ENCODE data around the gene RHBDL2.
"Not testable (repeated sequence)": the region's sequence is repeated elsewhere in the genome, so short reads cannot be mapped to it uniquely, and the experiment has no call there.

Gene RHBDL2

GRCh38 chr1:38917772-38918171 is 23.9 kb downstream of the RHBDL2 start:
- Histone ChIP-seq H3K79me2 (ENCODE audit: control insufficient read depth, low read length) (no peaks in the 10 kb centered on the region), H4K20me1 (ENCODE audit: control insufficient read depth, insufficient read depth, low read depth, low read length) (no peaks in the 10 kb centered on the region), H3F3A (ENCODE audit: control insufficient read depth, insufficient read depth) (no peaks in the 10 kb centered on the region), H3K9me2 (replicated peaks; ENCODE audit: control insufficient read depth, low read length) (no peaks in the 10 kb centered on the region), H3K4me2 (ENCODE audit: low read length) (no peak overlapping the region), H3K27ac (ENCODE audit: low read depth, low read length) (no peak overlapping the region), H3K27me3 (ENCODE audit: control insufficient read depth, low read length) (no peaks in the 10 kb centered on the region), H3K4me1 (ENCODE audit: control insufficient read depth, low read length) (no peaks in the 10 kb centered on the region), H3K9me3 (ENCODE audit: control insufficient read depth, insufficient read depth, low read length) (no peaks in the 10 kb centered on the region), H3K36me3 (ENCODE audit: control insufficient read depth, low read length) (no peaks in the 10 kb centered on the region), H3K4me3 (ENCODE audit: low read length) (no peak overlapping the region)
- TF ChIP-seq, protein P1, sequence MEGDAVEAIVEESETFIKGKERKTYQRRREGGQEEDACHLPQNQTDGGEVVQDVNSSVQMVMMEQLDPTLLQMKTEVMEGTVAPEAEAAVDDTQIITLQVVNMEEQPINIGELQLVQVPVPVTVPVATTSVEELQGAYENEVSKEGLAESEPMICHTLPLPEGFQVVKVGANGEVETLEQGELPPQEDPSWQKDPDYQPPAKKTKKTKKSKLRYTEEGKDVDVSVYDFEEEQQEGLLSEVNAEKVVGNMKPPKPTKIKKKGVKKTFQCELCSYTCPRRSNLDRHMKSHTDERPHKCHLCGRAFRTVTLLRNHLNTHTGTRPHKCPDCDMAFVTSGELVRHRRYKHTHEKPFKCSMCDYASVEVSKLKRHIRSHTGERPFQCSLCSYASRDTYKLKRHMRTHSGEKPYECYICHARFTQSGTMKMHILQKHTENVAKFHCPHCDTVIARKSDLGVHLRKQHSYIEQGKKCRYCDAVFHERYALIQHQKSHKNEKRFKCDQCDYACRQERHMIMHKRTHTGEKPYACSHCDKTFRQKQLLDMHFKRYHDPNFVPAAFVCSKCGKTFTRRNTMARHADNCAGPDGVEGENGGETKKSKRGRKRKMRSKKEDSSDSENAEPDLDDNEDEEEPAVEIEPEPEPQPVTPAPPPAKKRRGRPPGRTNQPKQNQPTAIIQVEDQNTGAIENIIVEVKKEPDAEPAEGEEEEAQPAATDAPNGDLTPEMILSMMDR (IDR thresholded peaks at IDR 0.05; ENCODE audit: low read depth, low read length, poor library complexity, severe bottlenecking) = no peak
- no peak for TF ChIP-seq EZH2phosphoT487 (IDR thresholded peaks at IDR 0.05; ENCODE audit: borderline replicate concordance, low read length)

DNA sequence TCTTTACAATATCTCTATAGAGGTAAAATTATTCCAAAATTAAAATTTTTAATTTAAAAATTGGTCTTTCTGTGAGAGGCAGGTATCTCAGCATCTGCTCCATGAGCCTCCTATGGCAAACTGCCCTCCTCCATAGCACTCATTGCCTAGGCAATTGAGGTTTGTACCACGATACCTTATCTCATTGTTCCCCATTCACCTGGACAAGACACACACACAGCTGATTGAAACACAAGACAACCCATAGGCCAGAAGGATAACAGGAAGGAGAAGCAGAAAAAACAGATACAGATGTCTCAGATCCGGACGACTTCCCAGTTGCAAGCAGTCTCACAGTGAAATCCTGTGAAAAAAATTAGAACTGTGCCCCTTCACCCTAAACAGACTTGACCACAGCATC is 24.3 kb downstream of the RHBDL2 start:
- Histone ChIP-seq H3K9me3 (ENCODE audit: control insufficient read depth, insufficient read depth, low read length) (no peaks in the 10 kb centered on the region), H3K27me3 (ENCODE audit: control insufficient read depth, low read length) (no peaks in the 10 kb centered on the region), H3K27ac (ENCODE audit: low read depth, low read length) (no peak overlapping the region), H3K9me2 (replicated peaks; ENCODE audit: control insufficient read depth, low read length) (no peaks in the 10 kb centered on the region), H3K4me2 (ENCODE audit: low read length) (no peak overlapping the region), H3K4me1 (ENCODE audit: control insufficient read depth, low read length) (no peaks in the 10 kb centered on the region), H3F3A (ENCODE audit: control insufficient read depth, insufficient read depth) (no peaks in the 10 kb centered on the region), H3K79me2 (ENCODE audit: control insufficient read depth, low read length) (no peaks in the 10 kb centered on the region), H3K4me3 (ENCODE audit: low read length) (no peak overlapping the region), H4K20me1 (ENCODE audit: control insufficient read depth, insufficient read depth, low read depth, low read length) (no peaks in the 10 kb centered on the region), H3K36me3 (ENCODE audit: control insufficient read depth, low read length) (no peaks in the 10 kb centered on the region)
- TF ChIP-seq EZH2phosphoT487 (IDR thresholded peaks at IDR 0.05; ENCODE audit: borderline replicate concordance, low read length) = no peak
- TF ChIP-seq, protein P1 (IDR thresholded peaks at IDR 0.05; ENCODE audit: low read depth, low read length, poor library complexity, severe bottlenecking) = no peak

- Histone ChIP-seq H3K9me3 (ENCODE audit: control insufficient read depth, insufficient read depth, low read length) (no peaks in the 10 kb centered on the region), H3F3A (ENCODE audit: control insufficient read depth, insufficient read depth) (no peaks in the 10 kb centered on the region), H3K79me2 (ENCODE audit: control insufficient read depth, low read length) (no peaks in the 10 kb centered on the region), H3K9me2 (replicated peaks; ENCODE audit: control insufficient read depth, low read length) (no peaks in the 10 kb centered on the region), H3K4me3 (ENCODE audit: low read length) (no peak overlapping the region), H3K27me3 (ENCODE audit: control insufficient read depth, low read length) (no peaks in the 10 kb centered on the region), H3K27ac (ENCODE audit: low read depth, low read length) (no peak overlapping the region), H3K4me2 (ENCODE audit: low read length) (no peak overlapping the region), H4K20me1 (ENCODE audit: control insufficient read depth, insufficient read depth, low read depth, low read length) (no peaks in the 10 kb centered on the region), H3K36me3 (ENCODE audit: control insufficient read depth, low read length) (no peaks in the 10 kb centered on the region), H3K4me1 (ENCODE audit: control insufficient read depth, low read length) (no peaks in the 10 kb centered on the region)
- TF ChIP-seq EZH2phosphoT487 (IDR thresholded peaks at IDR 0.05; ENCODE audit: borderline replicate concordance, low read length) = no peak
- TF ChIP-seq, protein P1 (IDR thresholded peaks at IDR 0.05; ENCODE audit: low read depth, low read length, poor library complexity, severe bottlenecking) = no peak
Observed at GRCh38 chr1:38915352-38915948, 26.2 kb downstream of the RHBDL2 start.

DNA sequence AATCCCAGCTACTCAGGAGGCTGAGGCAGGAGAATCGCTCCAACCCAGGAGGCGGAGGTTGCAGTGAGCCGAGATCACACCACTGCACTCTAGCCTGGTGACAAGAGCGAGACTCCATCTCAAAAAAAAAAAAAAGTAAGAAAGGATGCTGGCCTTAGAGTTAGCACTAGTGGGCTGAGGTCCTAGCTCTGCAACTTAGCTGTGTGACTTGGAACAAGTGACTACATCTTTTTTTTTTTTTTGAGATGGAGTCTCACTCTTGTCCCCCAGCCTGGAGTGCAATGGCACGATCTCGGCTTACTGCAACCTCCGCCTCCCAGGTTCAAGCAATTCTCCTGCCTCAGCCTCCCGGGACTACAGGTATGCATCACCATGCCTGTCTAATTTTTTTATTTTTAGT is 26.7 kb downstream of the RHBDL2 start:
- not testable (repeated sequence) for H3K4me2 ChIP-seq (ENCODE audit: low read length); H3K9me3 ChIP-seq (ENCODE audit: control insufficient read depth, insufficient read depth, low read length); H3F3A ChIP-seq (ENCODE audit: control insufficient read depth, insufficient read depth); H3K79me2 ChIP-seq (ENCODE audit: control insufficient read depth, low read length); H3K9me2 ChIP-seq (replicated peaks; ENCODE audit: control insufficient read depth, low read length); H3K4me1 ChIP-seq (ENCODE audit: control insufficient read depth, low read length); H3K27me3 ChIP-seq (ENCODE audit: control insufficient read depth, low read length); H3K36me3 ChIP-seq (ENCODE audit: control insufficient read depth, low read length); H3K27ac ChIP-seq (ENCODE audit: low read depth, low read length); H4K20me1 ChIP-seq (ENCODE audit: control insufficient read depth, insufficient read depth, low read depth, low read length); H3K4me3 ChIP-seq (ENCODE audit: low read length)

All from DOHH2 (cell line).